HepG2 (cell line): ENCODE measurements around the gene CDYL. TPM values are rescaled to one million over a fixed set of nuclear protein-coding genes. Genes with fewer than 3 reads are reported as not detected.

Experiments used
- ATAC-seq: fragments of 200-7000 bp; cut with Tn5 transposase; 3 replicates; pipeline ENCODE4 v1.9.1; 2020; ENCODE audit warnings: mild to moderate bottlenecking, moderate library complexity
- BruUV-seq: library from RNA; stranded (reverse); fragments of 400-500 nt; replicated peaks from 2 replicates; lab custom pipeline; 2021; lab: Mats Ljungman, UMichigan
- CTCF ChIA-PET: fragments of 300-600 bp; formaldehyde crosslinking; extraction: SDS; loops from one replicate; lab custom pipeline; 2021; ENCODE audit warnings: low total read pairs, inconsistent platforms, low intra/inter-chr PET ratio; lab: Yijun Ruan, JAX
- POLR2A ChIA-PET: fragments of 350-600 bp; sonication (Branson Sonifier 250); formaldehyde crosslinking; loops from one replicate; lab custom pipeline; 2020; ENCODE audit warnings: antibody characterized with exemption, inconsistent platforms; lab: Yijun Ruan, JAX
- DNase-seq: peaks from one replicate; pipeline ENCODE4 v3.0.0-alpha.2; 2015; ENCODE audit warnings: low spot score
- FAIRE-seq: peaks from 3 replicates; lab custom pipeline; 2011; peaks lifted over from hg19 to GRCh38; lab: Jason Lieb, UNC
- H2AFZ ChIP-seq: one replicate; pipeline ENCODE4 v1.6.1; 2011; ENCODE audit warnings: low read length, inconsistent platforms
- H3K27ac ChIP-seq: fragments of 300-600 bp; 3 replicates; pipeline ENCODE4 v1.8.0; 2011; ENCODE audit warnings: mixed run types, mild to moderate bottlenecking, mixed read lengths, low read length, inconsistent platforms; ENCODE audit not compliant: insufficient read depth; ENCODE audit errors: extremely low read length
- H3K27me3 ChIP-seq, 2 experiments: fragments of 200-600 bp in 1 of 2; 2 replicates in 1 of 2; 3 replicates in 1 of 2; pipeline versions ENCODE4 v1.6.0 to v1.8.0; 2011; ENCODE audit warnings: low read length in 2 of 2, mild to moderate bottlenecking in 2 of 2, moderate library complexity in 2 of 2, inconsistent platforms in 1 of 2; ENCODE audit not compliant: insufficient read depth in 2 of 2, control insufficient read depth in 1 of 2
- H3K36me3 ChIP-seq, 2 experiments: fragments of 200-600 bp in 1 of 2; replicated peaks in 1 of 2; 2 replicates in 1 of 2; 3 replicates in 1 of 2; pipeline versions ENCODE4 v1.5.1 to v1.8.0; 2011; ENCODE audit warnings: low read length in 2 of 2, inconsistent platforms in 1 of 2; ENCODE audit not compliant: insufficient read depth in 2 of 2, control insufficient read depth in 1 of 2
- H3K4me1 ChIP-seq: 2 replicates; pipeline ENCODE4 v1.5.1; 2012; ENCODE audit warnings: low read length, inconsistent platforms; ENCODE audit not compliant: insufficient read depth
- H3K4me2 ChIP-seq: 2 replicates; pipeline ENCODE4 v1.6.0; 2011; ENCODE audit warnings: low read depth, low read length, inconsistent platforms
- H3K4me3 ChIP-seq, 3 experiments: fragments of 200-600 bp in 1 of 3; sonication (generic), shearing (Covaris generic) in 1 of 3; replicated peaks in 1 of 3; 2 replicates each; pipeline ENCODE4 v1.5.1; 2011 to 2016; ENCODE audit warnings: low read length in 3 of 3, inconsistent platforms in 2 of 3, low read depth in 2 of 3, mild to moderate bottlenecking in 2 of 3, control low read depth in 1 of 3, mixed read lengths in 1 of 3; ENCODE audit not compliant: insufficient read depth in 1 of 3
- H3K79me2 ChIP-seq: one replicate; pipeline ENCODE4 v1.6.1; 2011; ENCODE audit warnings: low read length, inconsistent platforms; ENCODE audit not compliant: insufficient read depth
- H3K9ac ChIP-seq: 2 replicates; pipeline ENCODE4 v1.6.0; 2011; ENCODE audit warnings: mild to moderate bottlenecking, low read depth, low read length, inconsistent platforms; ENCODE audit not compliant: insufficient read depth
- H3K9me3 ChIP-seq: 2 replicates; pipeline ENCODE4 v1.5.1; 2012; ENCODE audit warnings: mild to moderate bottlenecking, low read length
- H4K20me1 ChIP-seq: 2 replicates; pipeline ENCODE4 v1.6.0; 2011; ENCODE audit warnings: inconsistent platforms, mild to moderate bottlenecking, low read length, moderate library complexity; ENCODE audit not compliant: insufficient read depth
- ATF7 ChIP-seq, 2 experiments: fragments of 450-650 bp in 1 of 2; sonication (generic) in 1 of 2; formaldehyde crosslinking in 1 of 2; IDR thresholded peaks; 2 replicates each; pipeline versions ENCODE4 v1.4.0 to v1.6.1; 2016 to 2020; ENCODE audit warnings: antibody characterized with exemption in 1 of 2, mild to moderate bottlenecking in 1 of 2, missing genetic modification reagents in 1 of 2
- CREB1 ChIP-seq, 2 experiments: fragments of 450-650 bp in 1 of 2; IDR thresholded peaks; 2 replicates each; pipeline ENCODE4 v1.6.1; 2016 to 2017; ENCODE audit warnings: control low read depth in 1 of 2, mild to moderate bottlenecking in 1 of 2, missing compliant biosample characterization in 1 of 2, missing genetic modification characterization in 1 of 2
- U2AF2 ChIP-seq: fragments of 200-400 bp; formaldehyde crosslinking; IDR thresholded peaks from 2 replicates; pipeline ENCODE4 v1.6.1; 2017; ENCODE audit warnings: low read depth, mild to moderate bottlenecking, low read length
- ZBTB1 ChIP-seq: sonication (generic); formaldehyde crosslinking; IDR thresholded peaks from 2 replicates; pipeline ENCODE4 v1.4.0; 2020; ENCODE audit warnings: missing genetic modification reagents, borderline replicate concordance
- ZBTB8A ChIP-seq: sonication (generic); formaldehyde crosslinking; IDR thresholded peaks from 2 replicates; pipeline ENCODE4 v1.4.0; 2020; ENCODE audit warnings: mild to moderate bottlenecking, low read depth, missing genetic modification reagents, borderline replicate concordance
- WGBS: methylation state at CpG from one replicate; pipeline ENCODE4 v1.1.6; 2017; ENCODE audit warnings: low lambda C conversion rate; 5-methylcytosine and 5-hydroxymethylcytosine counted together
- in situ Hi-C: cut with HindIII; loops from 2 replicates; pipeline ENCODE4 v1.10.0; 2017; ENCODE audit warnings: low pct_unique_long_range_greater_than_20kb; ENCODE audit not compliant: extremely low pct_ligation_motif_present
- intact Hi-C: fragments of 100-400 bp; cut with micrococcal nuclease; formaldehyde crosslinking; loops from one replicate; pipeline ENCODE4 v1.10.0; 2022; ENCODE audit not compliant: unreplicated experiment
- polyA plus RNA-seq, 8 experiments: library from polyadenylated mRNA; depleted of rRNA in 3 of 8; stranded (reverse) in 7 of 8; unstranded in 1 of 8; fragments of >200 nt; fragmentation: Illumina TruSeq in 4 of 8; extraction: Trizol in 4 of 8; gene quantifications; 2 replicates each; pipeline versions ENCODE4 v1.2.1 to v1.2.3, GENCODE V29; 2011 to 2016; ENCODE audit warnings: low read depth in 4 of 8, missing spikeins in 1 of 8, mixed read lengths in 1 of 8; ENCODE audit not compliant: insufficient read depth in 1 of 8
- total RNA-seq, 5 experiments: library from RNA; depleted of rRNA; stranded (reverse); fragments of >200 nt; fragmentation: Illumina TruSeq; extraction: Trizol; gene quantifications; 2 replicates each; pipeline ENCODE4 v1.2.3, GENCODE V29; 2016; ENCODE audit warnings: low read depth in 1 of 5
- TF ChIP-seq, protein P1 (sequence below): sonication (generic); IDR thresholded peaks from 2 replicates; pipeline ENCODE4 v1.6.1; 2016; ENCODE audit warnings: low read depth, borderline replicate concordance

Gene CDYL
- total and polyA plus RNA-seq, 2 of the 13 experiments (the other 11 are each of a cell fraction or from before 2014, with no cell fraction given): 22.8 to 105 TPM

DNA sequence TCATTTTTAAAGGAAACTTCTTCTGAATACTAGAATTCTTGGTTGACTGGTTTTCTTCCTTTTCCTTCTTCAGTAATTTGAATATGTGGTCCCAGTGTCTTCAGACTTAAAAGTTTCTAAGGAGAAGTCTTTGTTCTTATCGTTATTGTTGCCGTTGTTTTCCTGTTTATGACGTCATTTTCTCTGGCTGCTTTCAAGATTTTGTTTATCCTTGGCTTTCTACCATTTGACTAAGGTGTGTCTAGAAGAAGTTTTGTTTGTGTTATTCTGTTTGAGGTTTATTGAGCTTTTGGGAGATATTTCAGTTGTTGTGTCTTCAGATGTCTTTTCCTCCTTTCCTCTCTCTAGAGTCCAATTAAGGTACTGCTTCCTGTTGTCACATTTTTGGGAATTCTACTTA, 24.5 kb downstream of the CDYL start:
- TF ChIP-seq, protein P1, sequence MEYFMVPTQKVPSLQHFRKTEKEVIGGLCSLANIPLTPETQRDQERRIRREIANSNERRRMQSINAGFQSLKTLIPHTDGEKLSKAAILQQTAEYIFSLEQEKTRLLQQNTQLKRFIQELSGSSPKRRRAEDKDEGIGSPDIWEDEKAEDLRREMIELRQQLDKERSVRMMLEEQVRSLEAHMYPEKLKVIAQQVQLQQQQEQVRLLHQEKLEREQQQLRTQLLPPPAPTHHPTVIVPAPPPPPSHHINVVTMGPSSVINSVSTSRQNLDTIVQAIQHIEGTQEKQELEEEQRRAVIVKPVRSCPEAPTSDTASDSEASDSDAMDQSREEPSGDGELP: no peak
- TF ChIP-seq CREB1 (IDR thresholded peaks at IDR 0.05) (peak; percentile 72; the same call in 1 of the 2 replicates), CREB1 (CRISPR knock-in tag; IDR thresholded peaks at IDR 0.05) (no peak), ATF7 (IDR thresholded peaks at IDR 0.05) (peak; percentile 92), ATF7 (CRISPR knock-in tag; IDR thresholded peaks at IDR 0.05) (no peak)
- H4K20me1 ChIP-seq: peaks cover 32% of the 10 kb centered on the region; the same call in 1 of the 2 replicates
- H3K9ac ChIP-seq: no peak overlapping the region
- DNase-seq: no peak
- FAIRE-seq: no peak
- H3K4me3 ChIP-seq: no peak overlapping the region
- H3K27me3 ChIP-seq: no peaks in the 10 kb centered on the region
- ATAC-seq: no peak
- no peak overlapping the region for H3K27ac ChIP-seq
- in situ Hi-C loops (no loop called here), intact Hi-C loops (no loop called here)
- H2AFZ ChIP-seq: no peak overlapping the region
- CTCF ChIA-PET: no interaction called here
- 91% methylated on average over 3 of the region's 3 CpGs for WGBS
- H3K79me2 ChIP-seq: peaks cover 81% of the 10 kb centered on the region
- peaks cover 36% of the 10 kb centered on the region for H3K4me1 ChIP-seq
- no TSS peak for BruUV-seq
- no peaks in the 10 kb centered on the region for H3K9me3 ChIP-seq
- H3K36me3 ChIP-seq: no peaks in the 10 kb centered on the region
- POLR2A ChIA-PET: no interaction called here
- H3K4me2 ChIP-seq: no peak overlapping the region

DNA sequence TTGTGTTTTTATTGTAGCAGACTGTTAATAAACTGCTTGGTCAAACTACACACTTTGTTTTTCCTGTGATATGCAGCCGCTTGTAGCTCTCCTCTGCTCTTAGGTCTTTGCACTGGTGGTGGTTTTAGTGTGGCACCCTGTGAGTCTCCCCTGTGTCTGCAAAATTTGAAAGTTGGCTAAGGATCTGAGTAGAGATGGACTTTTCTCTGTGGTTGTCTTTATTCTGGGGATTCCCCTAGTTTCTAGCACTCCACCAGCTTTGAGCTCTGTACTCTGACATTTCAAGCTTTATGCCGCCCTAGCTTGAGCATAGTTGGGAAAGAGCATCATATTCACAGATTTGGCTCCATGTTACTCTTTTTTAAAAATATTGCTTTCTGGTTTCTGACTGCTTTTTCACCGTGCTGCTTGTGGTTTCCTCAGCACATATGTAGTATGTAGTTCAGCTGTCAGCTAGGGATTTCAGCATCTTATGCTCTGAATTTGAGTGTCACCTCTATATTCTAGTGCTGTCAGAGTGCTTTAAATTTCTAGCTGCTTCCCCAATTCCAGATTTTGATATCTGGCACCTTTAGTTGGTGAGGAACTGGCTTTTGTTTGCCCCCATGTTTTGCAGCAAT, 25.4 kb downstream of the CDYL start:
- ATAC-seq: peak; percentile 45
- 67% methylated on average over 3 of the region's 3 CpGs for WGBS
- DNase-seq: no peak
- TF ChIP-seq ZBTB8A (CRISPR knock-in tag) (no peak), ZBTB1 (no peak), U2AF2 (no peak)
- in situ Hi-C loops (no loop called here), intact Hi-C loops (no loop called here)
- H3K79me2 ChIP-seq: peaks cover 76% of the 10 kb centered on the region
- H3K36me3 ChIP-seq: no peaks in the 10 kb centered on the region
- ChIA-PET CTCF (no interaction called here), POLR2A (no interaction called here)
- peaks cover 41% of the 10 kb centered on the region for H4K20me1 ChIP-seq
- no peak overlapping the region for H2AFZ ChIP-seq
- no peak for FAIRE-seq
- no peak overlapping the region for H3K4me2 ChIP-seq
- no TSS peak for BruUV-seq
- no peak overlapping the region for H3K27ac ChIP-seq
- no peaks in the 10 kb centered on the region for H3K9me3 ChIP-seq
- H3K4me3 ChIP-seq: no peak overlapping the region
- H3K9ac ChIP-seq: no peak overlapping the region
- H3K27me3 ChIP-seq: no peaks in the 10 kb centered on the region
- H3K4me1 ChIP-seq: peaks cover 41% of the 10 kb centered on the region
